Measurements from ENCODE around the gene AMPD3. TPM values are rescaled to one million over a fixed set of nuclear protein-coding genes. Genes with fewer than 3 reads are reported as not detected.

AMPD3 gene
- polyA plus RNA-seq, 1 experiment: 19.6 TPM

GRCh38 chr11:10540546-10540914 lies 85.5 kb downstream of the AMPD3 start:
- peak overlapping the region; percentile 84 for H3K27ac ChIP-seq (ENCODE audit: low read depth, low read length)
- peaks cover 16% of the 10 kb centered on the region for H3K9me3 ChIP-seq (ENCODE audit: control insufficient read depth, insufficient read depth, low read length)
- TF ChIP-seq, protein P1, sequence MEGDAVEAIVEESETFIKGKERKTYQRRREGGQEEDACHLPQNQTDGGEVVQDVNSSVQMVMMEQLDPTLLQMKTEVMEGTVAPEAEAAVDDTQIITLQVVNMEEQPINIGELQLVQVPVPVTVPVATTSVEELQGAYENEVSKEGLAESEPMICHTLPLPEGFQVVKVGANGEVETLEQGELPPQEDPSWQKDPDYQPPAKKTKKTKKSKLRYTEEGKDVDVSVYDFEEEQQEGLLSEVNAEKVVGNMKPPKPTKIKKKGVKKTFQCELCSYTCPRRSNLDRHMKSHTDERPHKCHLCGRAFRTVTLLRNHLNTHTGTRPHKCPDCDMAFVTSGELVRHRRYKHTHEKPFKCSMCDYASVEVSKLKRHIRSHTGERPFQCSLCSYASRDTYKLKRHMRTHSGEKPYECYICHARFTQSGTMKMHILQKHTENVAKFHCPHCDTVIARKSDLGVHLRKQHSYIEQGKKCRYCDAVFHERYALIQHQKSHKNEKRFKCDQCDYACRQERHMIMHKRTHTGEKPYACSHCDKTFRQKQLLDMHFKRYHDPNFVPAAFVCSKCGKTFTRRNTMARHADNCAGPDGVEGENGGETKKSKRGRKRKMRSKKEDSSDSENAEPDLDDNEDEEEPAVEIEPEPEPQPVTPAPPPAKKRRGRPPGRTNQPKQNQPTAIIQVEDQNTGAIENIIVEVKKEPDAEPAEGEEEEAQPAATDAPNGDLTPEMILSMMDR (IDR thresholded peaks at IDR 0.05; ENCODE audit: low read depth, low read length): no peak
- CTCF ChIA-PET: interaction anchor here (0.6 to 3.9 kb wide), 36 partner anchors 9 to 235 kb away, joined by 3 to 44 read pairs (median 5); partner anchors contain the start of gene AMPD3
- DNase-seq (ENCODE audit: low read depth, low spot score): no peak
- no peaks in the 10 kb centered on the region for H3K27me3 ChIP-seq (ENCODE audit: control insufficient read depth, insufficient read depth, low read length)
- POLR2A ChIA-PET: interaction anchor here (0.6 to 2.1 kb wide), 12 partner anchors 13 to 1080 kb away, joined by 3 to 10 read pairs (median 4); partner anchors contain the start of gene ADM
- peak overlapping the region; percentile 86 for H3K4me3 ChIP-seq (ENCODE audit: low read depth, low read length)

GRCh38 chr11:10540915-10541560 lies 86.0 kb downstream of the AMPD3 start, which contains the start of gene RNF141:
TSS of gene RNF141 (minus strand) at chr11:10541187. CDS start at chr11:10534158, 7,029 bp downstream.
- ChIA-PET POLR2A (interaction anchor here (0.6 to 2.1 kb wide), 10 partner anchors 13 to 739 kb away, joined by 3 to 10 read pairs (median 4); partner anchors contain the start of gene ADM), CTCF (interaction anchor here (0.6 to 3.9 kb wide), 43 partner anchors 9 to 813 kb away, joined by 3 to 44 read pairs (median 5); partner anchors contain the start of gene AMPD3)
- DNase-seq (ENCODE audit: low read depth, low spot score): peak; percentile 55

DNA sequence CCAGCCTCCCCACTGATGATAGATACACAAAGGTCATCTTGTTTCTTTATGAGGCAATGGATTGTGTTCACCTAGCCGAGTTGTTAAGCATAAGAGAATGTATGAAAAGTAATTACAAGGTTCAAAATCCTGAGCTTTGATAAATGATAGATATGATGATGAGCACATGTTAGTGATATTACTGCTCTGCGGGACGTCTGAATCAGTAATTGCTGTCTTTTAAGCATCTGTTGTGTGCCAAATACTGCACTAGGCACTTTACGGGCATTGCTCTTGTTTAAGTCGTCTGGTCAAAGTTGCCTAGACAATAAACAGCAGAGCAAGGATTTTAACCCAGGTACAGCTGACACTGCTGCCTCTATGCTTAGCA lies 86.5 kb downstream of the AMPD3 start:
- Histone ChIP-seq H3K27me3 (ENCODE audit: control insufficient read depth, insufficient read depth, low read length) (no peaks in the 10 kb centered on the region), H3K27ac (ENCODE audit: low read depth, low read length) (no peak overlapping the region), H3K4me3 (ENCODE audit: low read depth, low read length) (peak overlapping the region; percentile 86), H3K9me3 (ENCODE audit: control insufficient read depth, insufficient read depth, low read length) (peaks cover 16% of the 10 kb centered on the region)
- TF ChIP-seq, protein P1 (IDR thresholded peaks at IDR 0.05; ENCODE audit: low read depth, low read length): no peak
- DNase-seq (ENCODE audit: low read depth, low spot score): no peak
- ChIA-PET CTCF (interaction anchor here (0.5 to 3.9 kb wide), 31 partner anchors 10 to 814 kb away, joined by 3 to 44 read pairs (median 4); no protein-coding TSS in a partner anchor), POLR2A (interaction anchor here (0.8 to 2.1 kb wide), 7 partner anchors 14 to 739 kb away, joined by 3 to 10 read pairs (median 5); partner anchors contain the start of gene ADM)

More at GRCh38 chr11:10540915-10541560, 86.0 kb downstream of the AMPD3 start, which contains the start of gene RNF141:
- TF ChIP-seq, protein P1 (IDR thresholded peaks at IDR 0.05; ENCODE audit: low read depth, low read length): peak; percentile 82
- Histone ChIP-seq H3K4me3 (ENCODE audit: low read depth, low read length) (peak within 1 kb of the TSS; percentile 86), H3K27ac (ENCODE audit: low read depth, low read length) (peak within 1 kb of the TSS; percentile 84), H3K27me3 (ENCODE audit: control insufficient read depth, insufficient read depth, low read length) (no peaks in the 10 kb centered on the region), H3K9me3 (ENCODE audit: control insufficient read depth, insufficient read depth, low read length) (peaks cover 16% of the 10 kb centered on the region)

GRCh38 chr11:10542776-10543175 lies 87.7 kb downstream of the AMPD3 start:
- ChIA-PET POLR2A (no interaction called here), CTCF (interaction anchor here (1.2 to 3.9 kb wide), 2 partner anchors 11 to 31 kb away, joined by 3 to 44 read pairs; no protein-coding TSS in a partner anchor)
- peaks cover 16% of the 10 kb centered on the region for H3K9me3 ChIP-seq (ENCODE audit: control insufficient read depth, insufficient read depth, low read length)

More at GRCh38 chr11:10542776-10543175, 87.7 kb downstream of the AMPD3 start:
- no peaks in the 10 kb centered on the region for H3K27me3 ChIP-seq (ENCODE audit: control insufficient read depth, insufficient read depth, low read length)
- TF ChIP-seq, protein P1 (IDR thresholded peaks at IDR 0.05; ENCODE audit: low read depth, low read length): no peak
- no peak for DNase-seq (ENCODE audit: low read depth, low spot score)
- no peak overlapping the region for H3K27ac ChIP-seq (ENCODE audit: low read depth, low read length)
- no peak overlapping the region for H3K4me3 ChIP-seq (ENCODE audit: low read depth, low read length)

Measured in AG04450 (cell line).